ENCODE measurements around the gene BRAT1.

BRAT1 gene

DNA sequence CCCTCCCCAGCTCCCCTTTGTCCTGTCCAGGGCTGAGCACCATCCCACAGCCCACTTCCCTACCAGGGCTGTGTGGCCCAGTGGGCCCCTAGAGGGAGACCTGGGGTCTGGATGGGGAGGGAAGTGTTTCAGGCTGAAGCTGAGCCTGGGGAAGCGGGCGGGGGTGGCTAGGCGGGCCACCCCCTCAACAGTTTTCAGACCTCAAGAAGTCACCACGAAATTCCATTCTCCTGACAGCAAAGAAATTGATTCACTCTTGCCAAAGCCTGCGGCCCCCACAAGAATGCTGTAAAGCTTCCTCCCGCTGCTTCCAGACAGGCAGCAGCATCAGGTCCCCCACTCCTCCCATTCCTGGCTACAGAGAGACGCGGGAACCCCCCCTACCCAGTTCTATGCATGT is 38.3 kb downstream of the BRAT1 start:
- in situ Hi-C loops (cut with MboI; ENCODE audit: low pct_unique_long_range_greater_than_20kb, low sequenced_read_pairs), result no loop called here
- DNase-seq, result no peak

DNA sequence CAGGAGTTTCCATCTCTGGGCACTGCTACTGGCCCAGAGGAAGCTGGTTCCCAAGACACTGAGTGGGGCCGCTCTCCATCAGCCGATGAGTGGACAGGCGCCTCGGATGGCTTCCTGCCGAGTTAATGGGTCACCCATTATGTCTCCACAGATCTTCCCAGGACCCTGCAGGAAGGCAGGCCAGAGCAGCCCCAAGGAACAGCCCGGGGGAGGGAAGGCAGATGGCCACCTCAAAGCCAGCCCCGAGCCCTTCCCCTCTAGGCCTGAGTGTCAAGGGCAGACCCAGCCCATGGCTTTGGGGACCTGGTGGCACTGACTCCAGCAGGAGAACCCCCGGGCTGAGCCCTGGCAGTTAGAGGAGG is 39.1 kb downstream of the BRAT1 start:
- in situ Hi-C loops (cut with MboI; ENCODE audit: low pct_unique_long_range_greater_than_20kb, low sequenced_read_pairs), result no loop called here
- DNase-seq, result no peak

DNA sequence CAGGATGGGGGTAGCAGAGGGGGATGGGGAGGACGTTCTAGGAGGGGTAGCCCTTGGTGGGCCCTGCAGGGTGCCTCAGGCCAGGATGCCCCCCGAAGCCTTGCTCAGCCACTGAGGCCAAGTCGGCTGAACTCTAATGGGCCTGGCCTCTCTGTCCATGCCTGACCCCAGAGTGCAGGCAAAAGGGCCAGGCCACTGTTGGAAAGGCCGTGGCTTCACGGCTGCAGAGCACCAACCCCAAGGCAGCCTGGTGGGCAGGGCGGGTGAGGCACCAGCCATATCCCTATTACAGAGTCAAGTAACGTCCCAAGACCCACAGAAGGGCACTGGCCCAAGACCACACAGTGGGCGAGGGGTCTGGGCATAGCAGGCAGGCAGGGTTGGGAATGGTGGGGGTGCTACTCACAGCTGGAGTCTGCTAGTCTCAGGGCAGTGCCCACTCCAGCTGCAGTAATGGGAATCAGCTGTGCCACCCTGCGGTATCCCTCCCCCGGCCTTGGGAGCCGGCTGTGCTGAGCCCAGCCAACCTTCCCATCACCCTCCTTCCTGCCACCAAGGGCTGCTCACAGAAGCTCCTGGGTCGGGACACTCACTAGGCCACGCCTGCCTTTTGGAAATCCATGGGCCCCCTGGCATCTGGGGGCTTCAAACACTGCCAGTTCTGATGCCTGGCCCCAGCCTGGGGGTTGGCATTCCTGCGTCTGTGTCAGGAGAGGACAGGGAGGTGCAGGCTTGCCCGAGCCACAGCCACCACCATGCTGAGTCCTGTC is 39.7 kb downstream of the BRAT1 start:
- no peak for DNase-seq
- in situ Hi-C loops (cut with MboI; ENCODE audit: low pct_unique_long_range_greater_than_20kb, low sequenced_read_pairs), result no loop called here

DNA sequence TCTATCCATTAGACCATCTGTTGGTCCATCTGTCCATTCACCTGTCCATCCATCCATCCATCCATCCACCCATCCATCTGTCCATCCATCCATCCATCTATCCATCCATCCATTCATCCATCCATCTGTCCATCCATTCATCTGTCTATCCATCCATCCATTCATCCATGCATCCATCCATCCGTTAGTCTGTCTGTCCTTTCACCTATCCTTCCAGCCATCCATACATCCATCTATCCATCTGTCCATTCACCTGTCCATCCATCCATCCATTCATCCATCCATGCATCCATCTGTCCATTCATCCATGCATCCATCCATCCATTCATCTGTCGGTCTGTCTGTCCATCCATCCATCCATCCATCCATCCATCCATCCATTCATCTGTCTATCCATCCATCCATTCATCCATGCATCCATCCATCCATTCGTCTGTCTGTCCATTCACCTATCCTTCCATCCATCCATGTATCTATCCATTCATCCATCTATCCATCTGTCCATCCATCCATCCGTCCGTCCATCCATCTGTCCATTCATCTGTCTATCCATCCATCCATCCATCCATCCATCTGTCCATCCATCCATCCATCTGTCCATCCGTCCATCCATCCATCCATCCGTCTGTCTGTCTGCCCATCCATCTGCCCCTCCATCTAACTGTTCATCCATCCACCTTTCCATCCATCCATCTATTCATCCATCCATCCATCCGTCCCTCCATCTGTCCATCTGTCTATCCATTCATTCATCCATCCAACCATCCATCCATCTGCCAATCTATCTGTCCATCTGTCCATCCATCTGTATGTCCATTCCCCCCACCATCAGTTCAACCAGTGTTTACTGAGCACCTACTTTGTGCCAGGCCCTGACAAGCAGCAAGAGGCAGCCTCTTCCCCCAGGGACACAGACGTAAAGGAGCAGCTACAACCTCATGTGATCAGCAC is 40.6 kb downstream of the BRAT1 start:
- no peak for DNase-seq
- in situ Hi-C loops (cut with MboI; ENCODE audit: low pct_unique_long_range_greater_than_20kb, low sequenced_read_pairs), result no loop called here

DNA sequence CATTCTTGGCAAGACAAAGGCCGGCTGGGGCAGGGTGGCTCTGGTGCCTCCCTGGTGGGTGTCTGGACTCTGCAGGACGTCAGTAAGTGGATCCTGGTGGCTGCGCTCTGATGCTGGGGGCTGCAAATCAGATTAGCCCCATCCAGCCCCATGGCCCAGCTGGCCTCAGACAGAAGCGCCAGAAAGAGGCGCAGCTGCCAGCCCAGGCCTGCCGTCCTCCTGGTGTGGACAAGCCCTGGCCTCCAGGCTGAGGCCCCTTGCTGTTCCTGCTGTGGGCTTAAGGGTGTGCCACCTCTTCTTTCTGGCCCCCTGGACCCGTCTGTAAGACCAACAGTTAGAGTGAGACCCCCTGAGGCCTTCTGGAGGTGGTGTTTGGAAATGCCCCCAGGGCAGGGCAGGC is 41.6 kb downstream of the BRAT1 start:
- DNase-seq, result no peak
- in situ Hi-C loops (cut with MboI; ENCODE audit: low pct_unique_long_range_greater_than_20kb, low sequenced_read_pairs), result no loop called here

DNA sequence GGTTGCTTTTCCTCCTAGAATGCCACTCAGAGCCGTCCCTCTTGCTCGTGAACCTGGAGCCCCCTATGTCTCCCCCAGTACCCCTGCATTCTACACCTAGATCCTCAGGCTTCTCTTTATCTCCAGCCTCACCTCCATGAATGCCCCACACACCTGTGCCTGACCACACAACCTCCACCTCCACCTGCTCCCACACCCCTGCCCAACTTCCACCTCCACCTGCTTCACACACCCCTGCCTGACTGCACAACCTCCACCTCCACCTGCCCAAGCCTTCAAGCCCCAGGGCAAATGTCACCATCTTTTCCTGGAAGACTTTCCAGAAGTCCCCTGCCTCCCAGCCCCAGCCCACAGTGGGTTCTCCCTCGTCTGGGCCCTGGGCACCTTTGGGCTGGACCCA is 42.6 kb downstream of the BRAT1 start:
- in situ Hi-C loops (cut with MboI; ENCODE audit: low pct_unique_long_range_greater_than_20kb, low sequenced_read_pairs), result no loop called here
- DNase-seq, result no peak

DNA sequence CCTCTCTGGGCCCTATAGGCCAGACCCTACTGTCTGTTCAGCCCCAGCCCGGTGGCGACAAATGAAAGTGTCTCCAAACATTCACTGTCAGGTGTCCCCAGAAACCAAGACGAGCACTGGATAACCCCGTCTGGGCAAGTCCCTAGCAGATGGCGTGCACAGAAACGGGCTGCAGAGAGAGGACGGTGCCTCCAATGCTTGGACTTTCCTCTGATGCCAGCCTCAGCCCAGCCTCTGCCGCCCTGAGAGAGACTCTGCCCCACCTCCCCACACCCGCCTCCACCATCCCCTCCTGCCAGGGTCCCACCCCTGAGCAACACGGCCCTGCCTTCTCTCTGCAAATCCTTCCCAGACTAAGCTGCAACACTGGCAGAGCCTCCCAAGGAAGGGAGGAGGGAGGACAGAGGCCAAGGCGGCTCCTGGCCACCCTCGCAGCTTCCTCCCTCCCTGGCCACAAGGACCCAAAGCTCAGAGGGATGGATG is 43.1 kb downstream of the BRAT1 start:
- no peak for DNase-seq
- in situ Hi-C loops (cut with MboI; ENCODE audit: low pct_unique_long_range_greater_than_20kb, low sequenced_read_pairs), result no loop called here

DNA sequence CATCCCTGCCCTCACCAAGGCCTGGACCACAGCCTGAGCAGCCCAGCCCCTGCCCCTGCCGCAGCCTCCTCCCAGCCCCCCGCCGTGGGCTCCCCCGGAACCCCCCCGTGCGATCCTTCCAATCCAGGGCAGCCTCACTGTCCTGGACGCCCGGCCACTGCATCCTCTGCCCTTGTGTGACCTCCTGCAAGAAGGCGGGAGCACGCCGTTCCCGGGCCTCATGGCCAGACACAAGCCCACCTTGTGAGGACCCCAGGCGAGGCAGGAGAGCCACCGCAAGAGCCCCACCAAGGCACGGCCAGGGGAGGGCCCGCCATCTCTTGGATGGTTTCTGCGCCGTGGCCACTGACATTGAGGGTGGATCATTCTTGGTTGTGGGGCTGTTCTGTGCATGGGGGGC is 43.6 kb downstream of the BRAT1 start:
- no peak for DNase-seq
- in situ Hi-C loops (cut with MboI; ENCODE audit: low pct_unique_long_range_greater_than_20kb, low sequenced_read_pairs), result no loop called here

DNA sequence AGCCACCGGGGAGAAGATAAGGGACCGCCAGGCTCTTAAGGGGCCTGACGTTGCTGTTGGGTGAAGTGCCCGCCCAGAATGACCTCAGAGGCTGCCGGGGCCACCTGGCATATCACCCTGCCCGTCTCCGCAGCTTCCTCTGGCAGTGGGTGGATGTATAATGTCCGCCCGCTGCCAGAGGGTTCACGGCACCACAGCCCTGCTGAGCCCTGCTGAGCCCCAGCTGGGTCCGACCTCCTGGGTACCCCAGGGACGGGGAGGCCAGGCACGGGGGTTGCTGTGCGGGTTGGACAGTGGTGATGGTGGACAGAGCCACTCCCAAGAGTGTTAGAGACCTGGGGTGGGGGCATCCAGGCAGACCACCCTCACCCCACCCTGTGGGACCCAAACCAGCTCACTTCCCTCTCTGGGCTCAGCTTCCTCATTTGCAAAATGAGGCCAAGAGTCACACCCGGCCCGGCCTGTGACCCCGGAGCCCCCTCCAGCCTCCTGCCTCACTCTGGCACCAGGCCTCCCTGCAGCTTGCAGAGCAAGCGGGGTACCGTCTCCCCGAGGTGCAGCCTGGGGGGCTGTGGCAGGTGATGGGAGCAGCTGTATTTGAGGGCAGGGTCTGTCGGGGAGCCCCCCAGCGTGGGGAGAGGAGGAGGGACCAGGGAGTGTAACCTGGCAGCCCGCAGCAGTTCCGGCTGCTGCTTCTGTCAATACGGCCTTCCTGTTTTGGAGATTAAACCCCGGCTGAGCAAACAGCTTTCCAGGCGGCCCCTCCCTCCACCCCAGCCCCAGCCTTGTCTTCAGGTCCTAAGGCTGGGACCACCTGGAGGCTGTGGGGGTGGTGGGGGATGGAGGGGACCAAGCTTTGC is 44.2 kb downstream of the BRAT1 start:
- in situ Hi-C loops (cut with MboI; ENCODE audit: low pct_unique_long_range_greater_than_20kb, low sequenced_read_pairs), result no loop called here
- DNase-seq, result peak; percentile 91

DNA sequence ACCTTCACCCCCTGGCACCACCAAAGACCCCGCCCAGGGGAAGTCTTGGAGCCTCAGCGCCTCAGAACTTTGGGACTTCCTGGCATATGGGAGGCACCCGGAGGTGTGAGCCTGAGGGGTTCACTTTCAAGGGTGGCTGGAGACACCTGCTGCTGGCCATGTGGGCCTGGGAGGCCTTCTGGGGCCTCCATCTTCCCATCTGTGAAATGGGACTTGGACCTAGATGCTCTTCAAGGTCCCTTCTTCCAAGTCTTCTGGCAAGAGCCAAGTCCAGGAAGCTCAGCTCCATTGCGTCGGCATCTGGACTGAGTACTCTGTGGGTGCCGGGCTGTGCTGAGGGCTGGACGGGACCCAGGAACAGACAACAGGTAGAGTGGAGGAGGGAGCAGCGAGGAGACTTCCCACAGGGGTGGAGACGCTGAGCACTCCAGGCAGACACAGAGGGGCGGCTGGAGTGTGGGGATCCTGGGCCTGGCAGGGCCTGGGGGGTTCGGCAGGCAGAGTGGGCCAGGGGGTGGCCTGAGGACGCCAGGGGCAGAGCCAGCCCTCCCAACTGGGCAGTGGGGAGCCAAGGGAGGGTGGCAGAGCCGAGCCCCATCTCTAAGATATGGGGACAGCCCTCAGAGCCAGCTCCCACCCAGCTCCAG is 45.1 kb downstream of the BRAT1 start:
- DNase-seq, result no peak
- in situ Hi-C loops (cut with MboI; ENCODE audit: low pct_unique_long_range_greater_than_20kb, low sequenced_read_pairs), result no loop called here

DNA sequence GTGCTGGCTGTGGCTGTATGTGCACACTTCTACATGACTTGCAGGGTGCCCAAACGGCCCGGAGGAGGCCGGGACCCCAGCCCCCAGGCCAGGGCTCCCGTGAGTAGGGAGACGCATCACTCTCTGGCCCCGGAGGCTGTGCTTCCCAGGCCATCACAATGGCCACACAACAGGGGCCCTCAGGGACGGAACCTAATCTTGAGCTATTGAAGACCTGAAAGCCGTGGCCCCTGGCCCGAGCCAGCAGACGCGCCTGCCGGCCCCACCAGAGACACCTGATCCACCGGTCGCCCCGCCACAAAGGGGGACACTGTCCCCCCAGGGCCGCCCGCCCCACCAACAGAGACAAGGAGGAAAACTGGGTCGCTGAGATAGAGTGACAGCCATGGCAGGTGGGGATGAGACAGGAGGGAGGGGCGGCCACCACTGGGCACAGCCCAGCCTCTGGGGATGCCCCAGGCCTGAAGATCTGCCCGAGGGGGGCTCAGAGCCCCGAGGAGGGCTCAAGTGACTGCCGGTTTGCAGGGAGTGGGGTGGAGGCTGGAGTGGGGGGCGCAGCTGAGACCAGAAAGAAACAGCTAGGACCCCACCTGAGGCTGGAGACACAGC is 45.9 kb downstream of the BRAT1 start:
- DNase-seq, result no peak
- in situ Hi-C loops (cut with MboI; ENCODE audit: low pct_unique_long_range_greater_than_20kb, low sequenced_read_pairs), result no loop called here

DNA sequence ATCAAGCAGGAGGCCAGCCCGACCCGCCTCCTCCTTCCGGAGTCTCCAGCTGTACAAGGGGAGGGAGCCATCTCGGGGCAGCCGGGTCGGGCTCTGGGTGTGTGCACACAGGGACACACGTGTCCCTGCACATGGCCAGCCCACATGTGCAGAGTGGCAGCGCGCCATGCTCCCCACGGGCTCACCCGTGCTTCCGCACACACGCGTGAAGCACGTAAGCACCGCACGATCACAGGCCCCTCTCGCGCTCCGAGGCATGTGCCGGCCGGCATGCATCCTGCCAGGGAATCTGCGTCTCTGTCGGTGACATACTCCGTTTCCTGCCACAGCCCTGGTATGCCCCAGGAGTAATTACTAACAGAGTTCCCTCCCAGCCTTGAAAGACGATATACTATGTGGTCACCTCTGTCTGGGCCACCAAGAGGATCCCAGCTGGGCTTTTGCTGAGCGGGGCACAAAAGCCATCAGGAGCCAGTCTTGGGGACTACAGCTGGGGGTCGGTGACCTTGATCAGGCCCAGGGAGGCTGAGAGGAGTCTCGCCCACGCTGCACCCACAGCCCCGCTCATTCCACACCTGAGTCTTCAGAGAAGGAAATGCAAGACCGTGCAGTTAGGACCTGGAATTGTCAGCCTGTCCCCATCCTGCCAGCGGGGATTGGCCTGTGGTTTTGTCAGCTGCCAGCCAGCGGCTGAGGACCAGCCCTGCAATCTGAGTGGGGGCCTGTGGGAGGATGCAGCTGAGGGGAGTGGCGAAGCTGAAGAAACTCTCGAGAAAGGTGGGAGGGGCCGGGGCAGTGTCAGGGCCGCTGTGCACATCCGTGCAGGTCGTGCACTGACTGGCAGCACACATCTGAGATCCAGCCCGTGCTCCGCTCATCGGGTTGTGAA is 46.8 kb downstream of the BRAT1 start:
- DNase-seq, result peak; percentile 91
- in situ Hi-C loops (cut with MboI; ENCODE audit: low pct_unique_long_range_greater_than_20kb, low sequenced_read_pairs), result no loop called here

DNA sequence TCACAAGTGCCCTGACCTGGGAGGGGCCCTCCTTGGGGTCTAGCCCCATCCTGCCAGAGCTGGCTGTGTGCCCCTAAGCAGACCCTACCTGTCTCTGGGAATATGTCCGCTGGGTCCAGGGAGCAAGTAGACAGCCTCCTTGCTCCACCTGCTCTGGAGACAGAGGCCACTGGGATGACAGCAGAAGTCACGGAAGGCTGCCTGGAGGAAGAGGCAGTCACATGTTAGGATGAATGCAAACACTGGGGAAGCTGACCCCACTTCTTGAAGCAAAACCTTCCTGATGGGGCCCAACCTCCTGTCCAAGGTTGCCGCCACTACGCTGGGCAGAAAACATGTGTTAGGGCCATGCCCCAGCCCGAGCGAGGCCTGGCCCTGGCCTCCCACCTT is 47.4 kb downstream of the BRAT1 start:
- in situ Hi-C loops (cut with MboI; ENCODE audit: low pct_unique_long_range_greater_than_20kb, low sequenced_read_pairs), result no loop called here

DNA sequence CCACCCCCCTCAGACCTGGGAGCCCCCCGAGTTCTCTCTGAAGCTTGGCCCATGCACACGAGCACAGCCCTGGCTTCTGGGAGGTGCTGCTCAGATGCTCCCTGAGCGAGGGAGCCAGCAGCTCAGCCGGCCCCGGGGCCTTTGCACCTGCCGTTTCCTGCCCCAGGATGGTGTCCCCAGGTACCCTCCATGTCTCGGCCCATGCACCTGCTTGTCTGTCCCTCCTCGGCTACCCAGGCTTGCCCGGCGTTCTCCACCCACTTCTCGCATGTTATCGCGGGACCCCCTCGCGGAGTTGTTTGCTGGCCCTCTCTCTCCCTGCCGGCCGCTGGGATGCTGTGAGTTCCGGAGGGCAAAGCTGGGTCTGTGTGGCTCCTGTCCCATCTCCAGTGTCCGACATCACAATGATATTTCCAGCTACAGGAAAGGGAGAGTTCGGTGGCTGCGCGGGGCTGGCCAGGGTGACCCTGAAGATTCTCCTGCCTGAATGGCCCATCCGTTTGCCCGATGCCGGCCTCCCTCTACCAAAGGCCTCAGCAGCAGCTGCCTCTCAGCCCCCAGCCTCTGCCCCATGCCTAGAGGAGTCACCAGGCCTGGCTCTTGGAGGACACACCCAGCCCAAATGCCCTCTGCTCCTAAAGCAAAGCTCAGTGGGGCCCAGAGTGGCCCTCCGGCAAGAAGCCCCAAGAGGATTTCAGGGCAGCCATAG is 48.0 kb downstream of the BRAT1 start:
- DNase-seq, result no peak
- in situ Hi-C loops (cut with MboI; ENCODE audit: low pct_unique_long_range_greater_than_20kb, low sequenced_read_pairs), result no loop called here

More for the DNA sequence above, 47.4 kb downstream of the BRAT1 start:
- no peak for DNase-seq

DNA sequence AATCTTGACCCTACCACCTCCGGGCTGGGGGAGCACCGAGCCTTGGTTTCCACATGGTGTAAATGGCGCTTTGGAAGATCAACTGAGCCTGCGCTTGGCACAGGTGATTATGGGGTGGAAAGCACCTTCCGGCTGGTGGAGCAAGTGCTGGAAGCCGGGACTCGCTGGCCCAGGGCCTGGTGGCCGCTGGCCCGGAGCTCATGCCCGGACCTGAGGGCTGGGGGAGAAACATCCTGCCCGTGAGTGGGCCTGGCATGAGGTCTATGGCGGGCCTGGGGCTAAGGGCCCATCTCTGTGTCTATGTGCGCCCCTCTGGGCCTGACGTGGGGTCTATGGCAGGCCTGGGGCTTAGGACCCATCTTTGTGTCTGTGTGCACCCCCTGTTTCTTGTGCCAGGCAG is 49.9 kb downstream of the BRAT1 start:
- no peak for DNase-seq
- in situ Hi-C loops (cut with MboI; ENCODE audit: low pct_unique_long_range_greater_than_20kb, low sequenced_read_pairs), result no loop called here

DNA sequence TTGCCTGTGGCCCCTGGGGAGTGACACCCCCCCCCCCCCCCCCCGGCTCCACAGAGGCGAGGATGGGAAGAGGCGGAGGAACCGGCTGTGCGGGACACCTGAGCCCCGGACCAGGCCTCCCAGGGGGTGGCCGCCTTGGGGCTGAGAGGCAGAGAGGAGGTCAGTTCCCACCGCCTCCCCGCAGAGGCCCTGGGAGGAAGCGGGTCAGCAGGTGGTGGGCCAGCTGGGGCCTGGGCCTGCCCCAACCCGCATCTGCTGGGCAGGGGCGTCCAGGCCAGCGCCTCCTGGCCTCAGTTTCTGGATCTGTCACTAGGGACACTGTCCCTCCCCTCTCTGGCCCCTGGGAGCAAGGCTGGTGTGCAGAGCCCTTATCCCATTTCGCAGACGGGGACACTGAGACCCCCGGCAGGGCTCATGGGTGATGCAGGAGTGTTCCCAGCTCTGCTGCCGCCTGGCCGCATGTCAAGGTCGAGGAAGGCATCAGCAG is 50.4 kb downstream of the BRAT1 start:
- in situ Hi-C loops (cut with MboI; ENCODE audit: low pct_unique_long_range_greater_than_20kb, low sequenced_read_pairs), result no loop called here
- DNase-seq, result no peak
